Epithelial cell of proximal tubule (primary cell): ENCODE measurements around the gene COX7B2. TPM values are rescaled to one million over a fixed set of nuclear protein-coding genes. Genes with fewer than 3 reads are reported as not detected.

Source experiments
- DNase-seq: peaks from one replicate; pipeline ENCODE4 v3.0.0-alpha.2; 2011; ENCODE audit warnings: low read depth
- H3K4me3 ChIP-seq: 2 replicates; pipeline ENCODE4 v1.5.1; 2011; ENCODE audit warnings: low read depth, mild to moderate bottlenecking, low read length
- total RNA-seq: library from RNA; depleted of rRNA; stranded (reverse); fragments of >200 nt; gene quantifications from 2 replicates; pipeline ENCODE4 v1.2.3, GENCODE V29; 2015
- TF ChIP-seq, protein P1 (sequence below): conservative IDR thresholded peaks from 2 replicates; pipeline ENCODE4 v1.5.1; 2012; ENCODE audit warnings: low read depth, mild to moderate bottlenecking, low read length

COX7B2 gene
- total RNA-seq, 1 donor from 2014 or later, result not detected

DNA sequence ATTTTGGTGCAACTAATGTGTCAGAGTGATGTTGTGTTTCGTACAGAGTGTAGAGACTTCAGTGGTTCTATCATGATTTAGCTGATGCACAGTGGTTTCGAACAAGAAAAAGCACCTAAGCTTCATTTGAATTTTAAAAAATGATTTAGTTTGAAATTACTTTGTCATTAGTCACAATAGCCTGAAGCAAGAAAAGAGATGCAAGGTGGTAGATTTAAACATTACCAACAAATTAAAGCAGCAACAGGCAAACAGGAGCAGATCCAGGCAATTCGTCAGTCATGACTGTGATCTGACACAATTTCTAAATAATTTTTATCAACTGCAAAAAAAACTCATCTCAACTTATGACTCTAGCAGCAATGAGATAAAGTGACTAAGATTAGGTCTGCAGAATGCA is 24.6 kb upstream of the COX7B2 start:
- H3K4me3 ChIP-seq, result no peak overlapping the region
- TF ChIP-seq, protein P1, sequence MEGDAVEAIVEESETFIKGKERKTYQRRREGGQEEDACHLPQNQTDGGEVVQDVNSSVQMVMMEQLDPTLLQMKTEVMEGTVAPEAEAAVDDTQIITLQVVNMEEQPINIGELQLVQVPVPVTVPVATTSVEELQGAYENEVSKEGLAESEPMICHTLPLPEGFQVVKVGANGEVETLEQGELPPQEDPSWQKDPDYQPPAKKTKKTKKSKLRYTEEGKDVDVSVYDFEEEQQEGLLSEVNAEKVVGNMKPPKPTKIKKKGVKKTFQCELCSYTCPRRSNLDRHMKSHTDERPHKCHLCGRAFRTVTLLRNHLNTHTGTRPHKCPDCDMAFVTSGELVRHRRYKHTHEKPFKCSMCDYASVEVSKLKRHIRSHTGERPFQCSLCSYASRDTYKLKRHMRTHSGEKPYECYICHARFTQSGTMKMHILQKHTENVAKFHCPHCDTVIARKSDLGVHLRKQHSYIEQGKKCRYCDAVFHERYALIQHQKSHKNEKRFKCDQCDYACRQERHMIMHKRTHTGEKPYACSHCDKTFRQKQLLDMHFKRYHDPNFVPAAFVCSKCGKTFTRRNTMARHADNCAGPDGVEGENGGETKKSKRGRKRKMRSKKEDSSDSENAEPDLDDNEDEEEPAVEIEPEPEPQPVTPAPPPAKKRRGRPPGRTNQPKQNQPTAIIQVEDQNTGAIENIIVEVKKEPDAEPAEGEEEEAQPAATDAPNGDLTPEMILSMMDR, result no peak
- no peak for DNase-seq

DNA sequence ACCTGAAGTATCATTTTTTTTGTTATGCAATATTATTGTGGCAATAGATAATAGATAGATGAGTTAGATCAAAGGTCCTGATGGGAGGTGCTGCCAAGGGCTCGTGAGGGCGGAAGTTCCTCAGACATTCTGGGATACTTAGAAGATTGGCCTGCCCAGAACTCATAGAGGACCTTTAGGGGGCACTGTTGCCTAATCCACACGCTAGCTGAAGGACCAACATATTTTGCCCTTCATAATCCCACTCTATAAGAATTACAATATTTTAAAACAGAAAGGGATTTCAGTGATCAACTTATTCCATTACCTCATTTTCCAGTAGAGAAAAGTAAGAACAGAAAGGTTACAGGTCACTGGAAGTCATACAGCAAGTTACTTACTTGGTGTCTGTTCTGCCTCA is 22.9 kb upstream of the COX7B2 start:
- no peak overlapping the region for H3K4me3 ChIP-seq
- TF ChIP-seq, protein P1, result peak; percentile 81
- DNase-seq, result no peak

DNA sequence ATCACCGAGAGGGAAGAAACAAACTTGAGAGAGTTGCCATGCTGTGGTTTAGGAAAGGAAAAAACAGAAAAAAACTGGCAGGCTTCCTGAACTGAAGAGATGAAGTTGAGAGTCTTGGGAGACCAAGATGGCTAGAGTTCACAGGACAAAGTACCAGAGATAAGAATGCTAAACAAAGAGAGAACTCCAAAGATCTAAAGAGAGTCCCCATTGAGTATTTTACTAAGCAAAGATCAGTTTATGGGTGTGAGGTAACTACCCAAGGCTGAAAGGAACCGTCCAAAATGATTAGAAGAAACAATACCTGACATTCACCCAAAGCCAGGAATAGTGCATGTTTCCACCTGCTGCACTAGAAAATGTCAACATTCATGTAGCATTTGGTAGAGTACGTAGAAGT is 21.8 kb upstream of the COX7B2 start:
- no peak overlapping the region for H3K4me3 ChIP-seq
- TF ChIP-seq, protein P1, result no peak
- DNase-seq, result no peak

DNA sequence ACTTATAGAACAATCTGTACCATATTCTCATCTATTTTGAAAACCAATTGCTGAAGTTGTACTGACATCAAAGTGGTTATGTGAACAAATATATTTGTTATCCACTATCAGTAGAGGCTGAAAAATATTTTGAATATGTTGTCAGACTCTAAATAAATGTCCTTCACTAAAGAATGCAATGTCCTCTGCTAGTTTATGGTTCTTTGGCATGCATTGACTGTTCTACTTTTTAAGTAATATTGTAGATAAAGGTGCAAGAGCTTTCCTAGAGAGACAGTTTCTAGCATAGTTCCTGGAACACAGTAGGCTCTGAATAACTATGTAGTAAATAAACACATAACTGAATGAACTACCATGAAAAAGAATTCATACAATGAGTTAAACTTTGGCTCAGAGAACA is 18.2 kb upstream of the COX7B2 start:
- TF ChIP-seq, protein P1, result no peak
- no peak overlapping the region for H3K4me3 ChIP-seq
- DNase-seq, result no peak

DNA sequence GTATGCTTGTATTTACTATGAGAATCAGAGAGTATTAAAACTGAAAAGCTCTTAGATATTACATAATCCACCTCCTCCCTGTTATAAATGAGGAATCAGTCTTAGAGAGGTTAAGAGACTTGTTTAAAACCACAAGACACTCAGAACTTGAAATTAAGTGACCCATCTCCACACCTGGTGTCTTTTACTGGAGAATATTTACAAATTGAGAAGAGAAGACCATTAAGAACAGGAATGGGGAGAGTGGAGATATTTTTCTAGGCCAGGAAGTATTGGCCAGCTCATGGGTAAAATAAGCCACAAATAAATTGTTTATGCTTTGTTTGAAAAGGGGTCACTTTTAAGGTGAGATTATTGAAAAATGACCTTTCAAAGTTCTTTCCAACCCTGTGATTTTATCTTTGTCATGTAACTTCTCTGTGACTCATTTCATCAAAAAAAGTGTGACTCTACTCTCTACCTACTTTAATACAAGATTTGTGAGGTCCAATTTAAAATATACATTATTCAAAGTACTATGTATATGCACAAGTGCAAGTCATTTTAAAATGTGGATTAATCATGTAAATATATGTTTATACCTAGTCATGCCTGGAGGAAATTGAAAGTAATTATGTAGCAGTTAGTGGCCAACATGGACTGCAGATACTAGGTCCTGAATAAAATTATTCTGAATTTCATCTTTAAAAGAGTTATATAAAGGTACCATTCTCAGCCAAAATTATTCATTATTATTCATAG is 15.9 kb upstream of the COX7B2 start:
- TF ChIP-seq, protein P1, result no peak
- no peak for DNase-seq
- H3K4me3 ChIP-seq, result no peak overlapping the region

DNA sequence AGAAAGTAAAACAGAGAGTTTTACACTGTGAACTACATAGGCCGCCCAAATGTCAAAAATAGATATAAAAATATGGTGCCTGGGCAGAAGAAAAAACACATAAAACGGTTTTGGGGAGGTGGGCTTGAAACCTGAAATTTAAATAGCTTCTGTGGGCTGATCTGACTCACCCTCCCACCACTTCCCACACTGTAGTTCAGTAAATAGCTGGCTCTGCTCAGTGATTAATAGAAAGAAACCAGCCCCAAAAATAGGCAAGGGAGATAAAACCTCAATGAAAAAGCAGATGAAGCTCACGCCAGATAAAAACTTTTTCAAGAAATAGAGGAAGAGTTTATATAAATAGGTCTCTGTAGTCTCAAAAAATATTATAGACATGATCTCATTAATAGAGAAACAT is 13.2 kb upstream of the COX7B2 start:
- TF ChIP-seq, protein P1, result no peak
- H3K4me3 ChIP-seq, result no peak overlapping the region
- DNase-seq, result no peak

DNA sequence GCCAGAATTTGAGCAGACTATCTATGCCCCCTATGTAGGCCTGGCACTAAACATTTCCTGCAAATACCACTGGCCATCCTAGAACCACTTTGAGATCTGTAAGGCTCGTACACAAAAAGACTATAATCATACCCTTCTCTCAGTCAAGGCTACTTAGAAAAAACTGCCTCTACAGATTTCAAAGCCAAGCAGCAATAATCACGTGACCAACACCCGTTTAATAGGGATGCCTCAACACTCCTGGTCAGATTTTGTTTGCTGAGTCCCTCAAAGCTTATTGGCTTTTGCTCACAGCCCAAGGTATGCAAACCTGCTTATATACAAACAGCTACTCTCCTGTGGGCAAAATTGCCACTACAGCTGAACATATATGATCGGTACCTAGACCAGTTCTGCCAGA is 897 bp downstream of the COX7B2 start:
- DNase-seq, result no peak
- TF ChIP-seq, protein P1, result no peak
- no peak overlapping the region for H3K4me3 ChIP-seq
